CD4-positive, alpha-beta T cell treated with Interleukin-15 for 4 hours (primary cell): ENCODE data around the gene NOS1.
A peak's percentile ranks its signal among the peaks of the same experiment; 100 is the strongest.
"Not testable (repeated sequence)": the region's sequence is repeated elsewhere in the genome, so short reads cannot be mapped to it uniquely, and the experiment has no call there.

Experiments
- DNase-seq: peaks from one replicate; pipeline ENCODE4 v3.0.0-alpha.2; 2020; ENCODE audit warnings: low spot score

The NOS1 gene

GRCh38 chr12:117361347-117361751 lies at the start of gene NOS1:
NOS1 (minus strand) TSS chr12:117361626; CDS start chr12:117331069, 30,557 bp downstream.
- no peak for DNase-seq

- no peak for DNase-seq
Observed at GRCh38 chr12:117409286-117409685, 47.9 kb upstream of the NOS1 start.

- DNase-seq = no peak
Observed at GRCh38 chr12:117408161-117408791, 46.9 kb upstream of the NOS1 start.

- no peak for DNase-seq
Observed at GRCh38 chr12:117404940-117405339, 43.5 kb upstream of the NOS1 start.

GRCh38 chr12:117404203-117404853 lies 42.9 kb upstream of the NOS1 start:
- no peak for DNase-seq

GRCh38 chr12:117403586-117404139 lies 42.2 kb upstream of the NOS1 start:
- no peak for DNase-seq

- no peak for DNase-seq
Observed at GRCh38 chr12:117402363-117402762, 40.9 kb upstream of the NOS1 start.

- DNase-seq = no peak
Observed at GRCh38 chr12:117400912-117401311, 39.5 kb upstream of the NOS1 start.

GRCh38 chr12:117398482-117398881 lies 37.1 kb upstream of the NOS1 start:
- not testable (repeated sequence) for DNase-seq

- no peak for DNase-seq
Observed at GRCh38 chr12:117395766-117396165, 34.3 kb upstream of the NOS1 start.

- no peak for DNase-seq
Observed at GRCh38 chr12:117394491-117394890, 33.1 kb upstream of the NOS1 start.

GRCh38 chr12:117393656-117394055 lies 32.2 kb upstream of the NOS1 start:
- DNase-seq = no peak

- no peak for DNase-seq
Observed at GRCh38 chr12:117390866-117391265, 29.4 kb upstream of the NOS1 start.

GRCh38 chr12:117388951-117389446 lies 27.6 kb upstream of the NOS1 start:
- DNase-seq = no peak

- no peak for DNase-seq
Observed at GRCh38 chr12:117387832-117388231, 26.4 kb upstream of the NOS1 start.

GRCh38 chr12:117384735-117385134 lies 23.3 kb upstream of the NOS1 start:
- no peak for DNase-seq

- no peak for DNase-seq
Observed at GRCh38 chr12:117380083-117380482, 18.7 kb upstream of the NOS1 start.

- DNase-seq = no peak
Observed at GRCh38 chr12:117377758-117378157, 16.3 kb upstream of the NOS1 start.

- no peak for DNase-seq
Observed at GRCh38 chr12:117370588-117370987, 9.2 kb upstream of the NOS1 start.

- not testable (repeated sequence) for DNase-seq
Observed at GRCh38 chr12:117370000-117370399, 8.6 kb upstream of the NOS1 start.

- peak; percentile 25 for DNase-seq
Observed at GRCh38 chr12:117367006-117367638, 5.7 kb upstream of the NOS1 start.

GRCh38 chr12:117365049-117365616 lies 3.7 kb upstream of the NOS1 start:
- no peak for DNase-seq
